GM18508 (cell line): ENCODE results near the gene VAMP5.

Source experiments
- ATAC-seq: cut with Tn5 transposase; IDR thresholded peaks from one replicate; pipeline ENCODE4 v1.9.1; 2021; ENCODE audit warnings: moderate number of reproducible peaks; ENCODE audit not compliant: insufficient read depth, unreplicated experiment

VAMP5 gene

GRCh38 chr2:85619617-85620016, 35.4 kb downstream of the VAMP5 start:
- ATAC-seq: no peak

GRCh38 chr2:85621338-85621737, 37.1 kb downstream of the VAMP5 start:
- no peak for ATAC-seq

GRCh38 chr2:85623991-85624390, 39.8 kb downstream of the VAMP5 start:
- ATAC-seq: no peak

- no peak for ATAC-seq
These were observed 44.4 kb downstream of the VAMP5 start for GRCh38 chr2:85628658-85629057.

GRCh38 chr2:85631316-85631715, 47.1 kb downstream of the VAMP5 start:
- no peak for ATAC-seq

- ATAC-seq: no peak
These were observed 50.8 kb downstream of the VAMP5 start for GRCh38 chr2:85635011-85635410.

- no peak for ATAC-seq
These were observed 51.4 kb downstream of the VAMP5 start for GRCh38 chr2:85635636-85636035.

GRCh38 chr2:85642725-85643124, 58.5 kb downstream of the VAMP5 start:
- no peak for ATAC-seq
